PC-3 (cell line): ENCODE data around the gene B4GALT5. TPM values are rescaled to one million over a fixed set of nuclear protein-coding genes. Genes with fewer than 3 reads are reported as not detected.

Experiments used
- ATAC-seq: fragments of 200-7000 bp; cut with Tn5 transposase; 2 replicates; pipeline ENCODE4 v1.9.1; 2020; ENCODE audit warnings: mild to moderate bottlenecking, moderate library complexity
- BruUV-seq: library from RNA; stranded (reverse); fragments of 400-500 nt; replicated peaks from 2 replicates; lab custom pipeline; 2021; lab: Mats Ljungman, UMichigan
- CTCF ChIA-PET: fragments of 300-600 bp; sonication (Branson Sonifier 250); formaldehyde crosslinking; loops from one replicate; lab custom pipeline; 2022; ENCODE audit warnings: antibody characterized with exemption; lab: Charles Lee
- POLR2A ChIA-PET: fragments of 300-600 bp; sonication (Branson Sonifier 250); formaldehyde crosslinking; loops from one replicate; lab custom pipeline; 2022; ENCODE audit warnings: antibody characterized with exemption; ENCODE audit not compliant: unreplicated experiment; lab: Charles Lee
- DNase-seq: peaks from one replicate; pipeline ENCODE4 v3.0.0-alpha.2; 2015
- H2AFZ ChIP-seq: fragments of 300-600 bp; sonication (generic); 2 replicates; pipeline ENCODE4 v1.6.0; 2016; ENCODE audit warnings: antibody characterized with exemption, low read length
- H3F3A ChIP-seq: fragments of 300-600 bp; sonication (generic); one replicate; pipeline ENCODE4 v1.6.0; 2017; ENCODE audit warnings: antibody characterized with exemption, low read length, control low read depth, mild to moderate bottlenecking; ENCODE audit not compliant: unreplicated experiment
- H3K27ac ChIP-seq: fragments of 300-600 bp; sonication (generic); 2 replicates; pipeline ENCODE4 v1.5.1; 2016; ENCODE audit warnings: mild to moderate bottlenecking, low read length
- H3K27me3 ChIP-seq: fragments of 300-600 bp; sonication (generic); 2 replicates; pipeline ENCODE4 v1.6.1; 2016; ENCODE audit warnings: low read length, mixed read lengths
- H3K36me3 ChIP-seq: fragments of 300-600 bp; sonication (generic); 2 replicates; pipeline ENCODE4 v1.6.1; 2016; ENCODE audit warnings: low read depth, mixed run types, low read length, mixed read lengths
- H3K4me1 ChIP-seq: fragments of 300-600 bp; sonication (generic); 2 replicates; pipeline ENCODE4 v1.5.1; 2016; ENCODE audit warnings: low read length; ENCODE audit not compliant: insufficient read depth
- H3K4me2 ChIP-seq: fragments of 300-600 bp; sonication (generic); 2 replicates; pipeline ENCODE4 v1.6.0; 2016; ENCODE audit warnings: low read length
- H3K4me3 ChIP-seq: fragments of 300-600 bp; sonication (generic); 2 replicates; pipeline ENCODE4 v1.5.1; 2016; ENCODE audit warnings: mild to moderate bottlenecking, low read length, mixed read lengths
- H3K79me2 ChIP-seq: fragments of 300-600 bp; sonication (generic); 2 replicates; pipeline ENCODE4 v1.6.1; 2017; ENCODE audit warnings: low read length, mixed read lengths
- H3K9ac ChIP-seq: fragments of 300-600 bp; sonication (generic); 2 replicates; pipeline ENCODE4 v1.6.0; 2016; ENCODE audit warnings: mild to moderate bottlenecking, low read length
- H3K9me2 ChIP-seq: fragments of 300-600 bp; sonication (generic); replicated peaks from 2 replicates; pipeline ENCODE4 v1.6.1; 2016; ENCODE audit warnings: mixed run types, low read length, mixed read lengths
- H3K9me3 ChIP-seq: fragments of 300-600 bp; sonication (generic); 2 replicates; pipeline ENCODE4 v1.6.1; 2016; ENCODE audit warnings: low read length, mixed read lengths
- H4K20me1 ChIP-seq: fragments of 300-600 bp; sonication (generic); 2 replicates; pipeline ENCODE4 v1.6.1; 2016; ENCODE audit warnings: low read length, mixed read lengths
- CTCF ChIP-seq: fragments of 300-600 bp; sonication (generic); conservative IDR thresholded peaks from 2 replicates; pipeline ENCODE4 v1.5.1; 2017; ENCODE audit warnings: antibody characterized with exemption, low read depth, mild to moderate bottlenecking, low read length
- EZH2 ChIP-seq: fragments of 300-600 bp; sonication (generic); IDR thresholded peaks from one replicate; pipeline ENCODE4 v1.6.1; 2017; ENCODE audit warnings: antibody characterized with exemption, mild to moderate bottlenecking, low read length; ENCODE audit not compliant: unreplicated experiment
- EZH2phosphoT487 ChIP-seq: fragments of 300-600 bp; sonication (generic); IDR thresholded peaks from 2 replicates; pipeline ENCODE4 v1.6.1; 2018; ENCODE audit warnings: mild to moderate bottlenecking, antibody characterized with exemption, low read length, borderline replicate concordance
- intact Hi-C: fragments of 100-400 bp; cut with micrococcal nuclease; formaldehyde crosslinking; loops from 2 replicates; pipeline ENCODE4 v1.9.0; 2023
- total RNA-seq: library from RNA; depleted of rRNA; stranded (reverse); fragments of >200 nt; gene quantifications from 2 replicates; pipeline ENCODE4 v1.2.3, GENCODE V29; 2014

B4GALT5 gene
- total RNA-seq, 1 experiment from 2014 or later = 18.1 TPM

GRCh38 chr20:49698477-49698876, 15.2 kb downstream of the B4GALT5 start:
- BruUV-seq = no TSS peak
- Histone ChIP-seq H3K4me2 (peak overlapping the region; percentile 57), H2AFZ (no peak overlapping the region), H3K4me3 (no peak overlapping the region), H3K4me1 (peaks cover 63% of the 10 kb centered on the region), H3K79me2 (peaks cover 100% of the 10 kb centered on the region), H3K9me3 (no peaks in the 10 kb centered on the region), H3K27ac (peak overlapping the region; percentile 85), H3K9ac (no peak overlapping the region), H4K20me1 (peaks cover 3% of the 10 kb centered on the region; the same call in 1 of the 2 replicates), H3K36me3 (no peaks in the 10 kb centered on the region; the same call in 1 of the 2 replicates), H3K9me2 (no peaks in the 10 kb centered on the region), H3F3A (no peaks in the 10 kb centered on the region), H3K27me3 (no peaks in the 10 kb centered on the region)
- DNase-seq = no peak
- no peak for ATAC-seq
- intact Hi-C loops = no loop called here
- ChIA-PET POLR2A (interaction anchor here (0.7 kb wide), 1 partner anchor 114 kb away, joined by 3 read pairs; the partner anchor contains the start of gene SLC9A8), CTCF (no interaction called here)
- TF ChIP-seq CTCF (no peak), EZH2 (no peak), EZH2phosphoT487 (no peak)

- Histone ChIP-seq H4K20me1 (peaks cover 3% of the 10 kb centered on the region; the same call in 1 of the 2 replicates), H3K4me2 (no peak overlapping the region), H3K9me2 (no peaks in the 10 kb centered on the region), H2AFZ (no peak overlapping the region), H3K9me3 (no peaks in the 10 kb centered on the region), H3K27ac (no peak overlapping the region), H3K9ac (no peak overlapping the region), H3K36me3 (no peaks in the 10 kb centered on the region; the same call in 1 of the 2 replicates), H3K4me3 (no peak overlapping the region), H3K27me3 (no peaks in the 10 kb centered on the region), H3F3A (no peaks in the 10 kb centered on the region), H3K79me2 (peaks cover 100% of the 10 kb centered on the region), H3K4me1 (peaks cover 70% of the 10 kb centered on the region)
- ChIA-PET POLR2A (interaction anchor here (0.6 kb wide), 2 partner anchors 120 to 151 kb away, joined by 3 to 14 read pairs; no protein-coding TSS in a partner anchor), CTCF (interaction anchor here (0.6 kb wide), 1 partner anchor 129 kb away, joined by 4 read pairs; no protein-coding TSS in a partner anchor)
- intact Hi-C loops = no loop called here
- no peak for DNase-seq
- no TSS peak for BruUV-seq
- TF ChIP-seq CTCF (no peak), EZH2 (no peak), EZH2phosphoT487 (no peak)
- ATAC-seq = no peak
Observed at GRCh38 chr20:49697071-49697470, 16.6 kb downstream of the B4GALT5 start.

GRCh38 chr20:49696594-49696993, 17.1 kb downstream of the B4GALT5 start:
- POLR2A ChIA-PET = interaction anchor here (0.6 kb wide), 1 partner anchor 152 kb away, joined by 14 read pairs; no protein-coding TSS in a partner anchor
- intact Hi-C loops = no loop called here
- H3K9ac ChIP-seq = no peak overlapping the region
- no peak overlapping the region for H2AFZ ChIP-seq
- H3K27me3 ChIP-seq = no peaks in the 10 kb centered on the region
- no peaks in the 10 kb centered on the region for H3K9me3 ChIP-seq
- CTCF ChIA-PET = interaction anchor here (0.6 kb wide), 1 partner anchor 129 kb away, joined by 4 read pairs; no protein-coding TSS in a partner anchor
- peaks cover 3% of the 10 kb centered on the region; the same call in 1 of the 2 replicates for H4K20me1 ChIP-seq
- no peak for ATAC-seq
- DNase-seq = no peak
- no peaks in the 10 kb centered on the region for H3F3A ChIP-seq
- BruUV-seq = no TSS peak
- H3K9me2 ChIP-seq = no peaks in the 10 kb centered on the region
- H3K4me3 ChIP-seq = no peak overlapping the region
- peaks cover 70% of the 10 kb centered on the region for H3K4me1 ChIP-seq
- H3K79me2 ChIP-seq = peaks cover 100% of the 10 kb centered on the region
- no peak overlapping the region for H3K27ac ChIP-seq
- no peaks in the 10 kb centered on the region; the same call in 1 of the 2 replicates for H3K36me3 ChIP-seq
- no peak for TF ChIP-seq EZH2
- no peak for TF ChIP-seq CTCF
- no peak for TF ChIP-seq EZH2phosphoT487
- no peak overlapping the region for H3K4me2 ChIP-seq
